GM12801 (cell line): ENCODE measurements around the gene SAMMSON.

Source experiments
- CTCF ChIP-seq: IDR thresholded peaks from one replicate; pipeline ENCODE4 v1.5.1; 2011; ENCODE audit warnings: control low read depth; ENCODE audit not compliant: insufficient read length; ENCODE audit errors: extremely low read depth

The SAMMSON gene

GRCh38 chr3:70010346-70010745 lies 10.8 kb downstream of the SAMMSON start:
- TF ChIP-seq CTCF, result no peak

DNA sequence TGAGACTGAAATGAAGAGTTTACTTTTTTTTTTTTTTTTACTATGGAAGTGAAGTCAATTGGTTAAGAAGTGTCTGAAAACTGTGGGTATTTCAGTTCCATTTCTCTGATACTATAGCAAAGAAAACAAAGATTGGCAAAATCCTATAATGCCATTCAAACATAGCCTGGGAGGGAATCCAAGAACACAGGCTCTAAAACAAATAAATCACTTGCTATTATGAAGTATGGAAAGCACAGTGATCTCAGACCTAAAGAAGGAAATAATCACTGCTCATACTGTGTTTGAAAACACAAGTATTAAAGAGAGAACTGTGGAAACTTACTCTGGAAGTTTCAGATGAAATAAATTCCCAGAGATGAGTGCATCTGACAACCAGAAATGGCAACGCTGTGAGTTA lies 12.0 kb downstream of the SAMMSON start:
- TF ChIP-seq CTCF, result no peak

- TF ChIP-seq CTCF, result no peak
These were observed 21.6 kb downstream of the SAMMSON start for GRCh38 chr3:70020906-70021660.

GRCh38 chr3:70028361-70028760 lies 28.8 kb downstream of the SAMMSON start:
- no peak for TF ChIP-seq CTCF

DNA sequence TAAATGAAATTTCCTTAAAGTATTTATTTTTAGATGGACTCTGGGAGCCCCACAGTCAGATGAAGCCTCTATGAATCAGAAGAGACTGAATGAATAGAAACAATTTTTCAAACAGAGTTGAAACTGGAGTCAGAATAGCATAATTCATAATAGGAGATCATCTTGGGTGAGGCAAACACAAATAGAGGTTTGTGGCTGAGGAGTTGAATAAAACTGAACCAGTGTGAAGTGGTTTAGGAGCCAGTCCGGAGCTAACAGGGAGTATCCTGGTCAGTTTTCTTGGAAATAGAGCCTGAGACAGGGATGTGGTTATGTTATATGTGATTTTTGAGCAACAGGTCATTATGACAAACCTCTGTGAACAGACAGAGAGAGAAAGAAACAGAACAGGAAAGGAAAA lies 39.2 kb downstream of the SAMMSON start:
- no peak for TF ChIP-seq CTCF

- TF ChIP-seq CTCF, result no peak
These were observed 40.9 kb downstream of the SAMMSON start for GRCh38 chr3:70040386-70040785.

DNA sequence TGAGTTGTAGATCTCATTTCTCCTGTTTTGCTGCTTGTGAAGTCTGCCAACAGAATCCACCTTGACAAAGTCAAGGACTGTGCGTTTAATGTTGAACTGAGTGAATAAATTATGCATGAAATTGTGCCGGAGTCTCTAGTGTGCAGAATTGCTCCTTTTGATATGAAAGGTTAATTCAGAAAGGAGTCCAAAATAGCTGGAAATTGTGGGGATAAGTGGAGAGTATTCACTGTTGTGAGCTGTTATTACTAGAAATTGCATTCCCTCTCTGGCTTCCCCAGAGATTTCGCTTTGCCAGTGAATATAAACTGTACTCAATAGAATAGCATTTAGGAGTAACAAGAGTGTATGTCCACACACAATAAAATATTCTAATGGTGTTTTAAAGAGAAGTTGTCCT lies 43.1 kb downstream of the SAMMSON start:
- TF ChIP-seq CTCF, result no peak

GRCh38 chr3:70049761-70050160 lies 50.2 kb downstream of the SAMMSON start:
- no peak for TF ChIP-seq CTCF
